ENCODE measurements around the gene RNF8.
A peak's percentile ranks its signal among the peaks of the same experiment; 100 is the strongest.

Gene RNF8

DNA sequence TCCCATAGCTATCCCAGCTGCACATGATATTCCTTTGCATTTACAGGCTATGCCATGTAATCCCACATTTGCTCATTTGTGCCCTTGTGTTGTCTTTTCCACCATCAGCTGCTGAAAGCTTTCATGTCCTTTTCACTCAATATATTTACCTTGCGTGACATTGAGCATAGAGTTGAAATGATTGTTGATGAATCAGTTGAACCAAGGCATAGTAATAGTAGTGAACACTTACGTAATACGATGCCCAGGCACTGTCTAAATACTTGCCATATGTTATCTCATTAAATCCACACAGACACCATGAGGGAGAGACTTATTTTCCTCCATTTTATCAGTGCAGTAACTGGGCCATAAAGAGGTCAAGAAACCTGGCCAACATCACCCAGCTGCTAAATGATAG, 13.1 kb downstream of the RNF8 start:
- WGBS, result 95% methylated on average over 2 of the region's 3 CpGs

DNA sequence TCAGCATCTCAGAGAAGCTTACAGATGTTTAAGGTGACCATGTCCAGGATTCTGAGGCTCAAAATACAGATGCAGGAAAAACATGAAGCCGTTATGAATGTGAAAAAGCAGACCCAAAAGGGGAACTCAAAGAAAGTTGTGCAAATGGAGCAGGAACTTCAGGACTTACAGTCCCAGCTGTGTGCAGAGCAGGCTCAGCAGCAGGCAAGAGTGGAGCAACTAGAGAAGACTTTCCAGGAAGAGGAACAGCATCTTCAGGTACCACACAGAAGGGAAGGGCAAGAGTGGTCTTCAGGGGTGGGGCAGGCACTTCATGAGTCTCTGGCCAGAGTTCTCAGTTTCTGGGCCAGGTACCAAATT, 15.2 kb downstream of the RNF8 start:
- no peak overlapping the region for H4K91ac ChIP-seq (ENCODE audit: low read length)

More for the DNA sequence above, 13.1 kb downstream of the RNF8 start:
- H3K23ac ChIP-seq (ENCODE audit: low read length in 2 of 2), result peak overlapping the region in 1 of 2 experiments; percentile 60
- peaks cover 5% of the 10 kb centered on the region for H3K4me1 ChIP-seq (ENCODE audit: control insufficient read depth, insufficient read depth, low read depth, low read length)
- H4K91ac ChIP-seq (ENCODE audit: low read length), result no peak overlapping the region
- no peak overlapping the region for H3K27ac ChIP-seq (ENCODE audit: low read length, poor library complexity, severe bottlenecking)
- DNase-seq, result no peak
- H3K4me2 ChIP-seq (ENCODE audit: low read length, poor library complexity, severe bottlenecking), result no peak overlapping the region
- no peak overlapping the region for H4K8ac ChIP-seq (ENCODE audit: low read length)
- no peak overlapping the region for H2BK12ac ChIP-seq (ENCODE audit: low read length in 2 of 2)
- no peak overlapping the region for H3K4ac ChIP-seq (ENCODE audit: low read depth in 1 of 2, low read length in 2 of 2)
- no peak overlapping the region for H3K9ac ChIP-seq (ENCODE audit: low read length)
- peaks cover 25% of the 10 kb centered on the region for H3K79me1 ChIP-seq (replicated peaks; ENCODE audit: low read length, poor library complexity, severe bottlenecking)
- H3K36me3 ChIP-seq (ENCODE audit: control insufficient read depth in 1 of 2, insufficient read depth in 2 of 2, low read depth in 1 of 2, low read length in 2 of 2), result peaks cover 15 to 67% of the 10 kb centered on the region in 2 experiments
- no peak overlapping the region for H2BK15ac ChIP-seq (ENCODE audit: low read depth, poor library complexity, severe bottlenecking)
- no peak overlapping the region for H3K14ac ChIP-seq (ENCODE audit: low read length in 2 of 2)
- H3K18ac ChIP-seq (ENCODE audit: low read depth in 1 of 2, low read length in 2 of 2), result no peak overlapping the region
- no peak overlapping the region for H2BK120ac ChIP-seq (ENCODE audit: low read depth, low read length)
- no peak overlapping the region for H2AK5ac ChIP-seq (ENCODE audit: low read length, severe bottlenecking)
- H3K4me3 ChIP-seq (ENCODE audit: insufficient read depth in 1 of 2, low read depth in 1 of 2, low read length in 2 of 2), result no peak overlapping the region
- H3K27me3 ChIP-seq (ENCODE audit: control insufficient read depth in 1 of 2, insufficient read depth in 1 of 2, low read length in 2 of 2), result no peaks in the 10 kb centered on the region
- no peak overlapping the region for H2BK5ac ChIP-seq (ENCODE audit: low read depth, low read length, poor library complexity, severe bottlenecking)
- H2AFZ ChIP-seq (ENCODE audit: low read depth, low read length), result no peak overlapping the region
- no peaks in the 10 kb centered on the region for H3K9me3 ChIP-seq (ENCODE audit: control insufficient read depth, low read length)

DNA sequence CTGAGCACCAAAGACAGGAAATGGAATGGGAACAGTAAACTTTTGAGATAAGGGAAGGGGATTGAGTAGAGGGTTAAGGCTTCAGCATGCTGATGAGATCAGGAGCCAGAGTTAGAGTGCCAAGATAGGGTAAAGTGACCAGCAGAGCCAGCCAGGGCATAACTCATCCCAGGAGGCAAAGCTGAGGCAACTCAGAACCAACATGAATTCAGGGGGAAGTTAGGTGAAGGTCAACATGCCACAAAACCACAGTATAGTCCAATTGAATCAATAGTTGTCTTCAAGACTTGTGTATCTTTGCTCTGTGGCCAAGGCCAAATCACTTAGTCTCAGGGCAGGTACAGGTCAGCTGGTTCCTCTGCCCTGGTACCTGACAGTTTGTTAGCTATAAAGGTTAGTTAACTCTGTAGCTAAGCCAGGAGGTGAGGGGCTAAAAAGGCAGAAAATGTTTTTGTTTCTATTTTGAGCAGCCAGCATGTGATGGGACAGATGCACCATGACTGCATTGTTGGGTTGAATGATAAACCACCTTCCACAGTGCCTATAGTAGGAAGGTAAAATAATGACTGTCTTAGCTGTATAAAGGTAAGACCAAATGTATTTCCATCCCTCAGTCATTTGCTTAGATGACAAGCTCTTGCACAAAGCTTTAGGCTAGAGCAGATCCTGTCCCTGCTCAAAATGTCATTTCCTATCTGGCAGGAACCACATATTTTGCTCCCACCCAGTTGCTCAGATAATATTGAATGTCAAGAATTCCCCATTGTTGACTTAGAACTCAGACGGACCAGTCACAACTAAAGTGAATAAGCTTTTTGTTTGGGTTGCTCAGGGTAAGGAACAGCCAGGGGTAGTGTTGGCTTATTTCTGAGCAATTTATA, 15.8 kb downstream of the RNF8 start:
- Histone ChIP-seq H2BK12ac (ENCODE audit: low read length in 2 of 2) (no peak overlapping the region), H3K4me2 (ENCODE audit: low read length, poor library complexity, severe bottlenecking) (no peak overlapping the region), H2AFZ (ENCODE audit: low read depth, low read length) (no peak overlapping the region), H3K4me3 (ENCODE audit: insufficient read depth in 1 of 2, low read depth in 1 of 2, low read length in 2 of 2) (no peak overlapping the region), H3K23ac (ENCODE audit: low read length in 2 of 2) (no peak overlapping the region), H4K91ac (ENCODE audit: low read length) (no peak overlapping the region), H3K9me3 (ENCODE audit: control insufficient read depth, low read length) (no peaks in the 10 kb centered on the region), H3K79me1 (replicated peaks; ENCODE audit: low read length, poor library complexity, severe bottlenecking) (peaks cover 28% of the 10 kb centered on the region), H2AK5ac (ENCODE audit: low read length, severe bottlenecking) (no peak overlapping the region), H2BK120ac (ENCODE audit: low read depth, low read length) (no peak overlapping the region), H2BK15ac (ENCODE audit: low read depth, poor library complexity, severe bottlenecking) (no peak overlapping the region), H4K8ac (ENCODE audit: low read length) (no peak overlapping the region), H3K27ac (ENCODE audit: low read length, poor library complexity, severe bottlenecking) (no peak overlapping the region), H3K4me1 (ENCODE audit: control insufficient read depth, insufficient read depth, low read depth, low read length) (peaks cover 5% of the 10 kb centered on the region), H3K14ac (ENCODE audit: low read length in 2 of 2) (no peak overlapping the region), H2BK5ac (ENCODE audit: low read depth, low read length, poor library complexity, severe bottlenecking) (no peak overlapping the region), H3K9ac (ENCODE audit: low read length) (no peak overlapping the region), H3K27me3 (ENCODE audit: control insufficient read depth in 1 of 2, insufficient read depth in 1 of 2, low read length in 2 of 2) (no peaks in the 10 kb centered on the region), H3K18ac (ENCODE audit: low read depth in 1 of 2, low read length in 2 of 2) (no peak overlapping the region), H3K4ac (ENCODE audit: low read depth in 1 of 2, low read length in 2 of 2) (no peak overlapping the region), H3K36me3 (ENCODE audit: control insufficient read depth in 1 of 2, insufficient read depth in 2 of 2, low read depth in 1 of 2, low read length in 2 of 2) (peaks cover 15 to 60% of the 10 kb centered on the region in 2 experiments)
- WGBS, result 100% methylated on average over 1 of the region's 1 CpG
- DNase-seq, result no peak

More for the DNA sequence above, 15.2 kb downstream of the RNF8 start:
- H3K4me1 ChIP-seq (ENCODE audit: control insufficient read depth, insufficient read depth, low read depth, low read length), result peaks cover 5% of the 10 kb centered on the region
- peaks cover 25% of the 10 kb centered on the region for H3K79me1 ChIP-seq (replicated peaks; ENCODE audit: low read length, poor library complexity, severe bottlenecking)
- H2AFZ ChIP-seq (ENCODE audit: low read depth, low read length), result no peak overlapping the region
- H4K8ac ChIP-seq (ENCODE audit: low read length), result no peak overlapping the region
- no peak for DNase-seq
- H2BK15ac ChIP-seq (ENCODE audit: low read depth, poor library complexity, severe bottlenecking), result no peak overlapping the region
- no peak overlapping the region for H2AK5ac ChIP-seq (ENCODE audit: low read length, severe bottlenecking)
- H2BK5ac ChIP-seq (ENCODE audit: low read depth, low read length, poor library complexity, severe bottlenecking), result no peak overlapping the region
- H3K4ac ChIP-seq (ENCODE audit: low read depth in 1 of 2, low read length in 2 of 2), result no peak overlapping the region
- H3K4me2 ChIP-seq (ENCODE audit: low read length, poor library complexity, severe bottlenecking), result no peak overlapping the region
- H3K23ac ChIP-seq (ENCODE audit: low read length in 2 of 2), result no peak overlapping the region
- no peak overlapping the region for H3K4me3 ChIP-seq (ENCODE audit: insufficient read depth in 1 of 2, low read depth in 1 of 2, low read length in 2 of 2)
- no peaks in the 10 kb centered on the region for H3K9me3 ChIP-seq (ENCODE audit: control insufficient read depth, low read length)
- H3K27ac ChIP-seq (ENCODE audit: low read length, poor library complexity, severe bottlenecking), result no peak overlapping the region
- H3K14ac ChIP-seq (ENCODE audit: low read length in 2 of 2), result no peak overlapping the region
- 96% methylated on average over 1 of the region's 1 CpG for WGBS
- H3K18ac ChIP-seq (ENCODE audit: low read depth in 1 of 2, low read length in 2 of 2), result no peak overlapping the region
- no peak overlapping the region for H3K9ac ChIP-seq (ENCODE audit: low read length)
- no peak overlapping the region for H2BK12ac ChIP-seq (ENCODE audit: low read length in 2 of 2)
- H3K36me3 ChIP-seq (ENCODE audit: control insufficient read depth in 1 of 2, insufficient read depth in 2 of 2, low read depth in 1 of 2, low read length in 2 of 2), result peaks cover 15 to 57% of the 10 kb centered on the region in 2 experiments
- H3K27me3 ChIP-seq (ENCODE audit: control insufficient read depth in 1 of 2, insufficient read depth in 1 of 2, low read length in 2 of 2), result no peaks in the 10 kb centered on the region
- no peak overlapping the region for H2BK120ac ChIP-seq (ENCODE audit: low read depth, low read length)

DNA sequence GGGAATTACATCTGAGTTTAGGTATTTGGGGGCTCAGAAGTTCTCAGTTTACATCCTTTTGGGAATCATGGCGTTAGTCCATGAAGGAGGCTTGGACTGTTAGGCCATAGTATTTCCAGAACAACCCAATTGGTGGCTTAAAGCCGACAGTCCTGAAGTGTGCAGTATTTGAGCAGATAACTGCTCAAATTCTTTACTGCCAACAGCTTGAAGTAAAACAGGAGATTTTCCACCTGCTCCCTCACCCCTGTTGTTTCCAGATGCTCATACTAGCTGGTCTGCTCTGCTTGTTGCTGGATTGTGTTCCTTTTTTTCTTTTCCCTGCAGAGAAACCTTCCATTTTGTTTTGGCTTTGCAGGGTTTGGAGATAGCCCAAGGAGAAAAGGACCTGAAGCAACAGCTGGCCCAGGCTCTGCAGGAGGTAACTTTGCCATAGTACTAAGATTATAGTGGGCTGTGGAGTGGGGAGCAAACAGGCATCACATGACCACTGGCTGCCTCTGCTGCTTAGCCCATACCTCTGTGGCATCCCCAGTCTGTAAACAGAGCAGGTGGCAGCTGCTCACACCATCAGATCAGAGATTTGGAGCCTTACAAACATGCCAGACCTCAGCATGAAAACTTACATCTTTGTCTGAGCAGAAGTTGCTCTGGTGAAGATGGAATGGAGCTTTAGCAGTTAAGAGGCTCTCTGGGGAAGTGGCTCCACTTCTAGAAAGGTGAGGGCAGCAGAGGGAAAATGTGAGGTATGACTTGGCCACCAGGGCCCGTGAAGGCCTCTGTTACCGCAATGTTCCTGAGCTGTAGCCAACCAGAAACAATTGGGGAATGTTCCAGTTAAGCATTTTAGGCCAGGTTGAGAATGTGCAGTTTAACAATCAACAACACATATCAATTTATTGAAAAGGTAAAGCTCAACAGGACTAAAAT, 17.6 kb downstream of the RNF8 start:
- Histone ChIP-seq H3K79me1 (replicated peaks; ENCODE audit: low read length, poor library complexity, severe bottlenecking) (peaks cover 27% of the 10 kb centered on the region), H3K4ac (ENCODE audit: low read depth in 1 of 2, low read length in 2 of 2) (no peak overlapping the region), H3K9me3 (ENCODE audit: control insufficient read depth, low read length) (no peaks in the 10 kb centered on the region), H3K36me3 (ENCODE audit: control insufficient read depth in 1 of 2, insufficient read depth in 2 of 2, low read depth in 1 of 2, low read length in 2 of 2) (peaks cover 18 to 78% of the 10 kb centered on the region in 2 experiments), H3K9ac (ENCODE audit: low read length) (no peak overlapping the region), H3K4me3 (ENCODE audit: insufficient read depth in 1 of 2, low read depth in 1 of 2, low read length in 2 of 2) (no peak overlapping the region), H2AFZ (ENCODE audit: low read depth, low read length) (no peak overlapping the region), H3K23ac (ENCODE audit: low read length in 2 of 2) (no peak overlapping the region), H3K27ac (ENCODE audit: low read length, poor library complexity, severe bottlenecking) (peak overlapping the region; percentile 7), H2BK120ac (ENCODE audit: low read depth, low read length) (no peak overlapping the region), H3K18ac (ENCODE audit: low read depth in 1 of 2, low read length in 2 of 2) (no peak overlapping the region), H3K4me2 (ENCODE audit: low read length, poor library complexity, severe bottlenecking) (no peak overlapping the region), H3K14ac (ENCODE audit: low read length in 2 of 2) (no peak overlapping the region), H2AK5ac (ENCODE audit: low read length, severe bottlenecking) (no peak overlapping the region), H2BK12ac (ENCODE audit: low read length in 2 of 2) (no peak overlapping the region), H2BK5ac (ENCODE audit: low read depth, low read length, poor library complexity, severe bottlenecking) (no peak overlapping the region), H2BK15ac (ENCODE audit: low read depth, poor library complexity, severe bottlenecking) (no peak overlapping the region), H4K91ac (ENCODE audit: low read length) (no peak overlapping the region), H3K4me1 (ENCODE audit: control insufficient read depth, insufficient read depth, low read depth, low read length) (peaks cover 5% of the 10 kb centered on the region), H3K27me3 (ENCODE audit: control insufficient read depth in 1 of 2, insufficient read depth in 1 of 2, low read length in 2 of 2) (no peaks in the 10 kb centered on the region), H4K8ac (ENCODE audit: low read length) (no peak overlapping the region)
- WGBS, result 84% methylated on average over 4 of the region's 4 CpGs
- DNase-seq, result no peak
